ENCODE results near the gene SZT2. TPM values are rescaled to one million over a fixed set of nuclear protein-coding genes. Genes with fewer than 3 reads are reported as not detected.

Gene SZT2
- total RNA-seq, 1 donor from 2014 or later, result 10.6 TPM

DNA sequence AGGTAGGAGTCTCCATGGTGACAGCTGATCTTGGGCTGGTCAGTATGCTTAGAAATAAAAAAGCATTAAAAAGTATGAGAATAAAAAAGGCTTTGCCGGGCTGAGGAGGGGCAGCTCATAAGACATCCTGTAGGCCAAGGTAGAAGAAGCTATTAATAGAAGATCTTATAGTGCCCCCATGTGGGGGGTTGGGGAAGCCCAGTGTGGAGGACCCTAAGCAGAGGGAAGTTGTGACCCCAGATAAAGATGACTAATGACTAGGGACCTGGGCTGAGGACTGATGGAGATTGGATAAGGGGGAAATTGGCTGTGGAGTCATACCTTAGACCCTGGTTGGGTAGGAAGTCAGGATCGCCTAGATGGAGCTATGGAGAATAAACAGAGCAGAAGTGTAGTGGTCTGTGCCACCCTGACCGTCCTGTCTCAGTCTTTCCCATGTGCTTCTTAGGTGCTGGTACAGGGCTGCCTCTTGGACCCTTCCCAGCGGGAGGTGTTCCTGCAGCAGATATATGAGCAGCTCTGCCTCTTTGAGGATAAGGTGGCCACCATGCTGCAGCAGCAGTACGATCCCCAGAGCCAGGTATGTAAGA lies 25.0 kb downstream of the SZT2 start:
- no peak for DNase-seq (ENCODE audit: low read depth)
- TF ChIP-seq, protein P1, sequence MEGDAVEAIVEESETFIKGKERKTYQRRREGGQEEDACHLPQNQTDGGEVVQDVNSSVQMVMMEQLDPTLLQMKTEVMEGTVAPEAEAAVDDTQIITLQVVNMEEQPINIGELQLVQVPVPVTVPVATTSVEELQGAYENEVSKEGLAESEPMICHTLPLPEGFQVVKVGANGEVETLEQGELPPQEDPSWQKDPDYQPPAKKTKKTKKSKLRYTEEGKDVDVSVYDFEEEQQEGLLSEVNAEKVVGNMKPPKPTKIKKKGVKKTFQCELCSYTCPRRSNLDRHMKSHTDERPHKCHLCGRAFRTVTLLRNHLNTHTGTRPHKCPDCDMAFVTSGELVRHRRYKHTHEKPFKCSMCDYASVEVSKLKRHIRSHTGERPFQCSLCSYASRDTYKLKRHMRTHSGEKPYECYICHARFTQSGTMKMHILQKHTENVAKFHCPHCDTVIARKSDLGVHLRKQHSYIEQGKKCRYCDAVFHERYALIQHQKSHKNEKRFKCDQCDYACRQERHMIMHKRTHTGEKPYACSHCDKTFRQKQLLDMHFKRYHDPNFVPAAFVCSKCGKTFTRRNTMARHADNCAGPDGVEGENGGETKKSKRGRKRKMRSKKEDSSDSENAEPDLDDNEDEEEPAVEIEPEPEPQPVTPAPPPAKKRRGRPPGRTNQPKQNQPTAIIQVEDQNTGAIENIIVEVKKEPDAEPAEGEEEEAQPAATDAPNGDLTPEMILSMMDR (conservative IDR thresholded peaks at IDR 0.05; ENCODE audit: low read depth, low read length), result peak; percentile 69
- H3K4me3 ChIP-seq (ENCODE audit: low read depth, low read length), result no peak overlapping the region

DNA sequence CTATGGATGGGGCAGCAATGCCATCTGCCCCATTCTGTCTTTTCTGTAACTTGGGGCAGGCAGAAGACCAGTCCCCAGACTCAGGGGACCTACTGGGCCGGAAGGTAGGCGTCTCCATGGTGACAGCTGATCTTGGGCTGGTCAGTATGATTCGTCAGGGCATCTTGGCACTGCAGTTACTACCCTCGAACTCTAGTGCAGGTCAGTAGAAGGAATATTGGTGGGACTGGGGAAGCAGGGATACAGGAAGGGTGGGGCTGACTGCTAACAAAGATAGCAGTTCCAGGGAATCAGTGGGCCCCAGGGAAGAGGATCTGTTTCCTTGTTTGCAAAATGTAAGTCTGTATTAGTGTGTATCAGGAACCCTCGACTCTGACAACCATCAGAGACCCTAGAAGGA lies 26.2 kb downstream of the SZT2 start:
- H3K4me3 ChIP-seq (ENCODE audit: low read depth, low read length), result no peak overlapping the region
- DNase-seq (ENCODE audit: low read depth), result no peak
- TF ChIP-seq, protein P1 (conservative IDR thresholded peaks at IDR 0.05; ENCODE audit: low read depth, low read length), result no peak

- TF ChIP-seq, protein P1 (conservative IDR thresholded peaks at IDR 0.05; ENCODE audit: low read depth, low read length), result no peak
- H3K4me3 ChIP-seq (ENCODE audit: low read depth, low read length), result no peak overlapping the region
- no peak for DNase-seq (ENCODE audit: low read depth)
These were observed 29.2 kb downstream of the SZT2 start for GRCh38 chr1:43418858-43419257.

- TF ChIP-seq, protein P1 (conservative IDR thresholded peaks at IDR 0.05; ENCODE audit: low read depth, low read length), result no peak
- no peak for DNase-seq (ENCODE audit: low read depth)
- H3K4me3 ChIP-seq (ENCODE audit: low read depth, low read length), result no peak overlapping the region
These were observed 30.1 kb downstream of the SZT2 start for GRCh38 chr1:43419627-43420425.

DNA sequence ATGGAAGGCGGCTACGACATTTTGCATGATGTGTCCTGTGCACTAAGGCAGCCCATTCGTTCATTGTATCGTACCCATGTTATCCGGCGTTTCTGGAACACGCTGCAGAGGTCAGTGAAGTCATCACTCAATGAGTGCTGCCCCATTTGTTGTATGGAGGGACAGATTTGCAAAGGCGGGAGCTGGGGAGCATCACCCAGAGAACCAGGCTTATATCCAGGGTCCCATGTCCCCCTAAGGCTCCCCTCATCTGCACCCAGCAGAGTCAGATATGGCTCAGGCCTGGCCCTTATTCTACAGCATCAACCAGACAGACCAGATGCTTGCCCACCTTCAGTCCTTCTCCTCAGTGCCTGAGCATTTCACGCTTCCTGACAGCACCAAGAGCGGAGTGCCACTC lies 31.2 kb downstream of the SZT2 start:
- DNase-seq (ENCODE audit: low read depth), result no peak
- TF ChIP-seq, protein P1 (conservative IDR thresholded peaks at IDR 0.05; ENCODE audit: low read depth, low read length), result no peak

DNA sequence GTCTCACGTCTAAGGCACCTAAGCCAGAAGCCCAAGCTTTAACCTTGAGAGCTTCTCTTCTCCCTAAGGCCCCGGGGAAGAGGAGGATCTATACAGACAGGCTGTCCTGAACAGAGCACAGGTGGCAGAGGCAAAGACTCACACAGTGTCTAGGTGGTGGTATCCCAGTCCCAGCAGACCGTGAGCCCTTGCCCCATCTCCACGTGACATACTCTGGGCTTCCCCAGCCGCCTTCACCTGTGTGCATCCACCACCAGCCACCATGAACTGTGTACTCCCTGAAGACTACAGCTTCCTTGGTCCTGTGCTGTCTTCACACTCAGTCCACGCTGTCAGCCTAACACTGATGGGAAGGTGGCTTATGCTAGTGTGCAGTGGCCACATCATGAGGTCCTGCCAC lies 31.7 kb downstream of the SZT2 start:
- no peak overlapping the region for H3K4me3 ChIP-seq (ENCODE audit: low read depth, low read length)
- TF ChIP-seq, protein P1 (conservative IDR thresholded peaks at IDR 0.05; ENCODE audit: low read depth, low read length), result no peak
- DNase-seq (ENCODE audit: low read depth), result no peak

More for the DNA sequence above, 31.2 kb downstream of the SZT2 start:
- no peak overlapping the region for H3K4me3 ChIP-seq (ENCODE audit: low read depth, low read length)

All from epithelial cell of proximal tubule (primary cell).